ENCODE results near the gene ADA.
"Not testable (repeated sequence)": the region's sequence is repeated elsewhere in the genome, so short reads cannot be mapped to it uniquely, and the experiment has no call there.

Gene ADA

DNA sequence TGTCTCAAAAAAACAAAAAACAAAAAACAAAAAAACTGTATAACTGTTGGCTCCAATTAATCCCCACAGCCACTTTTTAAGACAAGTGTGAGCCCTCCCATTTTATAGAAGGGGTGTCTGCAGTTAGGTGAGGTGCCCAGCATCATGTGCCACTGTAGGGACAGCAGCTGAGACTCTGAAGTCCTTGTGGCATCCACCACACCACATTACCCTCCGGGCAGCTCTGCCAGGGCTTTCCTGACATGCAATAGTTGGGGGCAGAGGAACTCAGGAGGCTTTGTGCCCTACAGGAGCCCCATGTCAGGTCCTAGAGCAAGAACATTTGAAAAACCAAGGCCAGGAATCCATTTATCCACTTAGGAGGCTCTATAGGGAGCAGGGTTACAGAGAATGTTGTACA is 51.8 kb downstream of the ADA start:
- no peak for DNase-seq (ENCODE audit: low read depth in 2 of 2)

DNA sequence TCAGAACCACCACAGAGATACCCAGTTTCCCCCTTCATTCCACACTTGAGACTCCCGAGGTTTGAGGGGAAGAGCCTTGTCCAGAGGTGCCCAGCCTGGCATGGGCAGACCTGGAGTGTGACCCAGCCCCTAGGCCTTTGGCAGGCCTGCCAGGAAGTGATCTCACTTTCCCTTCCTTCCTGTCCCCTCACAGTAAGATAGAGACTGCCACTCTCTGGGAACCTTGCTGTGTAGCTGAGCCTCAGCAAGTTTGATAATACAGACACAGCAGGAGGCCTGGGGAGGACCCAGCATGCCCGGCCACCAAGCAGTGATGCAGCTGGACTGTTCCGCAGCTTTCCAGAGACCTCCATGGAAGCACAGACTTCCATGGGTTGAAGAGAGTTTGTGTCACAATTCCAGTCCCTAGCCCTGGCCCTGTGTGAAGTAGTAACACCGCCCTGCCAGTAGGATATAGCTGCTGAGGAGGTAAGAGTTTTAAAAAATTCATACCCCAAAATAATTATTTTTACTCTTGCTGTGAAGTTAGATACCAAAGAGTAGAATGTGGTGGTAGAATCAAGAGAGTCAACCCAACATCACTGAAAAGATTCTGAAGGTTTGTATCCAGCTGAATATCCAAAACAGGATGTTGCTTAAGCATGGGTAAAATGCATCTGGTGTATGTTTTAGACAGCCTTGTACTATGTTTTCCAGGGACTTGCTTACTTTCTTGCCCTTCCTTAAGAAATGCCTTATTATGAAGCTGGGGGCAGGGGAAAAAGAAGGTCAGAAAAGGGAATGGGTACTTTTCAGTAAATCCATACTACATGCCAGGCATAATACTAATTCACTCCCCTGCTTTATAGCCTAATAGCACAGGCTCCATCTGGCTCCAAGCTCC is 52.8 kb downstream of the ADA start:
- DNase-seq (ENCODE audit: low read depth in 2 of 2) = no peak

DNA sequence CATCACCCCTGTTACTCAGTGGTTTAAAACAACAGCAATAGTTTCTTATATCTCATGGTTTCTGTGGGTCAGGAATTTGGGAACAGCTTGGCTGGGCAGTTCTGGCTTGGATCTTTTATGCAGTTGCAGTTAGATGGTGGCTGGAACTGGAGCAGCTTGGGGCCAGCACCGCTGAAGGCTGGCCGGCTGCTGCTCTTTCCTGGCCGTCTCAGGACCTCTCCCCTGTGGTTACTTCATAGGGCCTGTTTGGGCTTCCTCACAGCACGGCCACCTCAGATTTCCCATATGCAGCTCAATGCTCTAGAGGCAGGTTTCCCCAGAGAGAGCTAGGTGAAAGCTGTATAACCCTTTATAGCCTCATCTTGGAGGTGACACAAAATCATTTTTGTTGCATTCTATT is 53.6 kb downstream of the ADA start:
- no peak for DNase-seq (ENCODE audit: low read depth in 2 of 2)

DNA sequence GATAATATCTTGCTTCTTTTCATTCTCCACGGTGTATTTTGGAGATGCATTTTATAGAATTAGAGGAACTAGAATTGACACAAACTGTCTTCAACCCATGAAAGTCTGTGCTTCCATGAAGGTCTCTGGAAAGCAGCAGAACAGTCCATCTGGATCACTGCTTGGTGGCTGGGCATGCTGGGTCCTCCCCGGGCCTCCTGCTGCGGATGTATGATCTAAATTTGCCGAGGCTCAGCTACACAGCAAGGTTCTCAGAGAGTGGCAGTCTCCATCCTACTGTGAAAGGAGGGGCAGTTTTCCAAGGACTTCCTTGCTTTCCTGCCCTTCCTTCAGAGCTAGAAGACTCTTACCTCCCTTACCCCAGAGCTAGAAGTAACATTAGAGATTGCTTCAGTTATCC is 54.0 kb downstream of the ADA start:
- no peak for DNase-seq (ENCODE audit: low read depth in 2 of 2)

DNA sequence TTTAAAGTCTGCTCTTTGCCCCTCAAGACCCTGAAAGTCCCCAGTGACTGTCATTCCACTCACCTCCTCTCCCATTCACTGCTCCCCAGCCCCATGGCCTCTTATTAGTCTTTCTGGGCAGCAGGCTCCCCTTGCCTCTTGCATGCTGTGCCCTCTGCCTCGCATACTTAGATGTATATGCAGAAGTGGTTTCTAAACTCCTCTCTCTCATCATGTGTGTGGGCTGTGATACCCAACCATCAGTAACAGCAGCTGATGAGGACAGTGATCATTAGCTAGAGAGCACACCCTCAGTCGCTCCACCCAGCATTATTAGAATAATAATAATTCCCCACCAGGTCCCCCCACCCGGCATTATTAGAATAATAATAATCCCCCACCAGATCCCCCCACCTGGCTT is 54.6 kb downstream of the ADA start:
- no peak for DNase-seq (ENCODE audit: low read depth in 2 of 2)

DNA sequence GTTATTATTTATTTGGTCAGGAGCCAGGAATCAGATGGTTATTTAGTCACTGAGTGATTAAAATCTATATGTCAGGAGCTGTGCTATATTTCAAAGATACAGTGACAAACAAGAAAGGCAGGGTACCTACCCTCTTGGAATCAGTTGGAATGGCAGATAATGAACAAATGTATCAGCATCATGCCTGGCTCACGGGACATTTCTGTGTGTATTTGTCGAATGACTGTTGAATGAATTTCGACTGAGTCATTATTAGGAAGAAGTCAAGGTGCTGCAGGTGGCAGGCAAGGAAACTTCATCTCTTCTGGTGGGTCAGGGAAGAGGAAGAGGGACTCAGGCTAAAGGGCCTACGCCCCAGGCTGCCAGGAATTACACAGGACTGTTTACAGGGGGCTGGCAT is 55.5 kb downstream of the ADA start:
- DNase-seq (ENCODE audit: low read depth in 2 of 2) = no peak

DNA sequence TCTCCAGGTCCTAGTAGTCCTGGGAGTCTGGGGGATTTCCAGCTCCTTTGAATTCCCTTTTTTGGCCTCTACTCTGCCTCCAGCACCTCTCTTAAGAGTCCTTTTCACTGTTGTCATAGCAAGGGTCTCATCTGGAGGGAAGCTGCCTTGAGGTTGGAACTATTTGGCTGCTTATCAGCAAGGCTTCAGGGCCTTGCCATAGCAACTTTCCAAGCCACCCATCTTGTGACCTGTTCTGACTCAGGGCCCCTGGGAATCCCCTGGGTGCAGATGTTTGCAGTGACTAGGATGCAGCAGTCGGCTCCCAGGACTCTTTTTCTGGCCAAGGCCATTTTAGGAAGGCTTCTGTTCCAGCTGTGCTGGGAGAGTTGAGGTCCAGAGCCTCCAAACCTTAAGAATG is 56.8 kb downstream of the ADA start:
- no peak for DNase-seq (ENCODE audit: low read depth in 2 of 2)

DNA sequence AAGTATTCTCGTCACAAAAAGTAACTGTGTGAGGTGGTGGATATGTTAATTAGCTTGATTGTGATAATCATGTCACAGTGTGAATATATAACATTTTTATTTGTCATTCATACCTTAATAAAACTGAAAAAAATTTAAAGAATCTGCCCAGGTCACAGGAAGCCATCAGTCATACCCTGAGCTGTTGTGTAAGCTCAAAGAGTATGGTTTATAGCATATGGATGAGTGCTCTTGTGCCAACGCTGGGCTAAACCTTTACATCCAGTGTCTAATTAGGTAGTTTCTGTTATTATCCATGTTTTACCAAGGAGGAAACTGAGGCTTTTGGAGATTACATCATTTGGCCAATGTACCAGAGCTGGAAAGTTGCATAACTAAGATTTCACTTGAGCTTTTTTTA is 57.7 kb downstream of the ADA start:
- no peak for DNase-seq (ENCODE audit: low read depth in 2 of 2)

DNA sequence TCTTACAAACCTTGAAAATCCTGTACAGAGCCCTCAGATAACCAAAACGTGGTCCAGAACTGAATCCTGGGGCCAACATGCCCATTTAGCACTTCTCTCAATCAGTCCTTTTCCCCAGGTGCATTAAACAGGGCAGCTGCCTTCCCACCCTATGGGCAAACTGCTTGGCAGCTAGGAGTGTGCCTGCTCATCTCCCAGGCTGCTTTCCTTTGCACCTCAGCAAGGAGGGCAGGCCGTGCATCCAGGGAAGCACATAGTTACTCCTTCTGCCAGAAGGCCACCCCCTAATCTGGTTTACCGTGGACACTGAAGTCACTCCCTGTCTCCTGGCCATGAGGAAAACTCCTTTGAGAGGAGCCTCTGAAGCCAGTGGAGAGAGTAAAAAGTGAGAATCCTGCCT is 59.1 kb downstream of the ADA start:
- no peak for DNase-seq (ENCODE audit: low read depth in 2 of 2)

DNA sequence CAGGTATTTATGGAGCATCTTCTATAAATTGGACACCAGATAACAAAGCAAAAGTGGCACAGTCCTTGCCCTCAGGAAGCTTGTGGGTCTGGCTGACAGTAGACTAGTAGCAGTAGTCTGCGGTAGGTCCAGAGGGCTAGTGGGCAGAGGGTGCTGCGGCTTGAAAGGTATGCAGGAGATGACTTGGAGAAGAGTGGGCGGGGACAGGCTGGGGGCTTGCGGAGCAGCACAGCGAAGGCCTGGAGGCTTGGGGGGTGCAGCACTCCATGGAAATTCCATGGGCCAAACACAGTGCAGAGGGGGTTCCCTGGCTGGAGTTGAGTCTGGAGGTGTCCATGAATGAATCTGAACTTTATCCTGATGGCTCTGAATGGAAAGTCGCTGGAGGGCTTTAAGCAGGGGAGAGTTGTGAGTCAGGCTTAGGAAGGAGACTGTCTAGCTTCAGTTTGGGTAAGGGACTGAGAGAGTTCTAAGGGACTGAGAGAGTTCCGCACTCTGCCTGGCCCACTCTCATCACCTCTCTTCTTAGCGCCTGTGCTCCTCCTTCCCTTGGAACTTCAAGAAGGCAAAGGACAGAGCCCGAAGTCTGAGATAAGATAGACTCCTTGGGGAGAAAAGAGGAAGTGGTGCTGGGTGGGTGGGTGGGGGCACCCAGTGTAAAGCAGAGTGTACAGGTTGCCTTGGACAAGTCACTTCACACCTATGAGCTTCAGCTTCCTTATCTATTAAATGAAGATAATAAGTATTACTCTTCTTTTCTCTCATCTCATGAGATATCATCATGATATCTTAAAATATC is 60.3 kb downstream of the ADA start:
- no peak for DNase-seq (ENCODE audit: low read depth in 2 of 2)

DNA sequence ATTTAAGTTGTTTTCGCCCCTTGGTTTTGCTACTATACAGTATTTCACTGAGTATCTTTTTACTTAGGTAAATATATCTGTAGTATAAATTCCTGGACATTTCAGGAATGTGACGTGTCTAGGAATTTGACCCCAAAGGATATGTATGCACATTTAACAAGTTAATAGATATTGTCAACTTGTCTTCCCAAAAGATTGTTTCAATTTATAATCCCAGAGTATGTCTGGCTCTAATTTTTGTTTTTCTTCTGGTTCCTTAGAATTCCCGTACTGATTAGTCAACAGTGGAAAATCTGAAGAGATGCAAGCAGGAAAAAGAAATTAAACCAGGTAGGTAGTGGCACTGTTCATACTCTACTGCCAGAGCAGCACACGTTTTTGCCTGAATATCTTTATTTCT is 62.0 kb downstream of the ADA start:
- DNase-seq (ENCODE audit: low read depth in 2 of 2) = no peak

DNA sequence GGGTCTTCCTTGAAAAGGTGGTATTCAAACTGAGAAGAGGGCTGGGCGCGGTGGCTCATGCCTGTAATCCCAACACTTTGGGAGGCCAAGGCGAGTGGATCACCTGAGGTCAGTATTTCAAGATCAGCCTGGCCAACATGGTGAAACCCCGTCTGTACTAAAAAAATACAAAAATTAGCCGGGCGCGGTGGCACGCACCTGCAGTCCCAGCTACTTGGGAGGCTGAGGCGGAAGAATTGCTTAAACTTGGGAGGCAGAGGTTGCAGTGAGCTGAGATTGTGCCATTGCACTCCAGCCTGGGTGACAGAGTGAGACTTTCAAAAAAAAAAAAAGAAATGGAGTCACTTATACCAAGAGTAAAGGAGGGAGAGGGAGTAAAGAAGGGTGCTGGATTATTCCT is 63.2 kb downstream of the ADA start:
- DNase-seq (ENCODE audit: low read depth in 2 of 2) = not testable (repeated sequence)

DNA sequence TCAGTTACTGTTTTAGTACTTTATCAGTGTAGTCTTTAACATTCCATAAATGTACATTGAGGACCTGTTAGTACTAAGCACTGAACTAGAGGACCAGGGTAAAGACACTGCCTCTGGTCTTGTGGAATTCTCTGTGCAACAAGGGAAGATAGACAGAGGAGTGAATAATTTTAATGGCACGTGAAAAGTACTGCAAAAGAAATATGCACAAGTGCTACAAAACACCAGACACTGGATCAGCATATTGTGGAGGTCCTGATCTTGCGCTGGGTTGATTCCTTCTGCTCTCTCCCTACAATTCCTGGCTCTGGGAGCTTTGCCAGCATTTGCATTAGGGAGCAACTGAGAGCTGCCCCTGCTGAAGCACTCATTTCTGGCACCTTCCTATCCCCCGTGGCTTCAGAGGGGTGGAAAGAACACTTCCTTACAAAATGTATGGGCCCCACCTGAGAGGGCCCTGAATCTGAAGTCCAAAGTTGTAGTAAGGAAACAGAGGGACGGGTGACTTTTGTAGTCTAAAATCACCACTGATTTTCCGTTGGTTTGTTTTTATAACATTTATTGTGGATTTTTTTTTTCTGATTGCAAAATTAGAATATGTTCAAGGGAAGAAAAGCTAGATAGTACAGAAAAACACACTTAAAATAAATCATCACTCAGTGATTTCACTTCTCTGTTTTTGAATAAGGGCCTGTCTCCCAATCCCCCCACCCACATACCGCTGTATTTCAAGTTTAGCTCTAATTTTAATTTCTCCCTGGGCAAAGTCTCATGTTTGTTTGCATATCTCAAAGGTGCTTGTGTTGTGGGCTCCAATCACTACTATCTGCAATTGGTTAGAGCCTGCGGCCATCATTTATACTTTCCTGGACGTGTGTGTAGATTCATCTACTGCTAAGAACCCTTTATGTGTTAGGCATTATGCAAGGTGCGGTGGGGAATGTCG is 64.2 kb downstream of the ADA start:
- DNase-seq (ENCODE audit: low read depth in 2 of 2) = no peak

DNA sequence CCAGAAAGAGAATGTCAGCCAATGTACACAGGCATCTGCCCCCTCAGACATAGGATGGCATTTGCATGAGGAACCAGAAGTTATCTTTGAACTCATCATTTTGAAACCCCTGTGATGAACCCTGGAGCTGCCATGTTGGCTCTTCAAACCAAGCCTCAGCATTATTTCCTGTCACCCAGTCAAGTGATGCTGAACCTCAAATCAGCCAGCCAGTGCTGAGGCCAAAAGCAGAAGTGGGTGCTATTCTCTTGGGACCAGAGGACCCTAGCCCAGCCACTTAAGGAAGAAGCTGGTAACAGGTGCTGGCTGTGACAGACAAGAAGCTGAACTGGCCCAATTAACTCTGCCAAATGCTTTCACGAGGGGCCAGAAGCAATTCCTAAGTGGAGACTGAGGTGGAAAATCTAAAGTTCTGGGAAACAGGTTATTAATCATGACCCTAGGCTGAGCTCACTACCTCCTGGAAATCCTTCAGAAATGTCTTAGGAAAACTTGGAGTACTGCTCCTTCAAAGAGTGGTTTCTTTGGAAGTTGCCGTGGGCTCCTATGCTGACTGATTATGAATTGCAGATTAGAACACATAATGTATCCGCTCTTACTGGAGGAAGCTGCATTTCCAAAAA is 65.1 kb downstream of the ADA start:
- DNase-seq (ENCODE audit: low read depth in 2 of 2) = no peak

DNA sequence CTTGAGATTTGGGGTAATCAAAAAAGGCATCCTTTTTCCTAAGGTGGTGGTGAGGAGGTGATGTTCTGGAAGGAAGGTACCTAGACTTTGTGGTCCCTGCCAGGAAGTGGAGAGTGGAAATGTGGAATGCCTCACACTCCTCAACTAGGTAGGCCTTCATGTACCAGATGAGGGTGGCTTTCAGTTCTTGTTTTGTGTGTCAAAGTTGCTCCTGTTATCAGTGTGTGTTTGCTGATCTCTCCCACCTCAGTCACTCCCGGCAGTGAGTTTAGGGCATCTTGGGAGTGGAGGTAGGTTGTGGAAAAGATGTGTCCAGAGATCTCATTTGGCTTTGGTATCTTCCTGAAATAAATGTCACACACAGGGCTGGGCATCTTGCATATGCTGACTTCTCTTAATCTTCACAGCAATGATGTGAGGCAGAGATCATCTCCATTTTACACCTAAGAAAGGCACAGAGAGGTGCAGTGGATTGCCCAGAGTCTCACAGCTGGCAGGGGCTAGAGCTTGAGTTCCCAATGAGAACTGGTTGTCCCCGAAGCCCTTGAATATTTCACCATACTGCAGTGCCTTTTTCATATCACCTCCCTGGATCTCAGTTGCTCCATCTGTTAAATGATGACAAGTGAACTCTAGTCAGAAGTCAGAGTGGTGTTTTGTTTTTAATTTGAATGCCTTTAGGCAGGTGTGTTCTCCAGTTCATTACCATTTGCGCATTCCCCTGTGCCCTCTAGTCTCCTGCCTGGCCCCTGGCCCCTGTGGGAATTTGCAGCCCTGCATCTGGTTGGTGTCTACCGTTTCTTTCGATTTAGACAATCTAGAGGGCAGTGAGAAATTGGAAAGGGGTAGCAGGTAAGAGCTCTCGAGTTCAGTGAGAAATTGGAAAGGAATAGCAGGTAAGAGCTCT is 66.2 kb downstream of the ADA start:
- DNase-seq (ENCODE audit: low read depth in 2 of 2) = no peak

DNA sequence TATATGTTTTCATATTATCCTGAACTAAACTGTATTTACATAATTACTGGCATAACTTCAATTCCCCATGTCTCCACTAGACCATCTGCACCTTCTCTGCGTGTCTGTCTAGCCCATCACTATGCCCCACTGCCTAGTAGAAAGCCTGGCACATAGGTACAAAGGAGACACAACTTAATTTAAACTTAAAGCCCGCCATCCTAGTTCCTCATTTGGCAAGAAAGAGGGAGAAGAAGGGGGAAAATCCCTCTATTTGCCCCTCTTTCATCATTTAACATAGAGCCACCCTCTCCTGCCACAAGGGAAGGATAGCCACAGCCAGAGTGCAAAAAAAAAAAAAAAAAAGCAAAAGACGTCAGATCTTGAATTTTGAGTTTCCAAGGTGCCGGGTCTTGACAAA is 67.3 kb downstream of the ADA start:
- no peak for DNase-seq (ENCODE audit: low read depth in 2 of 2)

DNA sequence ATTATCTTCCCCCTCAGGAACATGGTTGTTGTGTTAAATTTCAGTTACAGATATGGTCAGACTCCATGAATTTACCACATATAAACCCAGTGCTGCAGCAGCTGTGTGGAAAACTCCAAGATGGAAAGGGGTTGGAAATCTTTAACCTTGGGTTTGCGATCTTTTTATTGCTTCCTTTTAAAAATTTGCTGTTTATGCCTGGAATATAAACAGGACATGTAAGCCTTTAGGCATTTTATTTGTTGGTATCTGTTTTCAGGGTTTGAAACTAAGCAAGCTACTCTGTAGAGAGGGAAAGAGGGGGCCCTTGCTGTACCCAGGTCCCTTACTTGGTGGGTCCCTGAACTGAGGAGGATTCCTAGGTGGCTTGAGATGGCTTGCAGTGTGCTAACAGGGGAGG is 68.3 kb downstream of the ADA start:
- no peak for DNase-seq (ENCODE audit: low read depth in 2 of 2)

DNA sequence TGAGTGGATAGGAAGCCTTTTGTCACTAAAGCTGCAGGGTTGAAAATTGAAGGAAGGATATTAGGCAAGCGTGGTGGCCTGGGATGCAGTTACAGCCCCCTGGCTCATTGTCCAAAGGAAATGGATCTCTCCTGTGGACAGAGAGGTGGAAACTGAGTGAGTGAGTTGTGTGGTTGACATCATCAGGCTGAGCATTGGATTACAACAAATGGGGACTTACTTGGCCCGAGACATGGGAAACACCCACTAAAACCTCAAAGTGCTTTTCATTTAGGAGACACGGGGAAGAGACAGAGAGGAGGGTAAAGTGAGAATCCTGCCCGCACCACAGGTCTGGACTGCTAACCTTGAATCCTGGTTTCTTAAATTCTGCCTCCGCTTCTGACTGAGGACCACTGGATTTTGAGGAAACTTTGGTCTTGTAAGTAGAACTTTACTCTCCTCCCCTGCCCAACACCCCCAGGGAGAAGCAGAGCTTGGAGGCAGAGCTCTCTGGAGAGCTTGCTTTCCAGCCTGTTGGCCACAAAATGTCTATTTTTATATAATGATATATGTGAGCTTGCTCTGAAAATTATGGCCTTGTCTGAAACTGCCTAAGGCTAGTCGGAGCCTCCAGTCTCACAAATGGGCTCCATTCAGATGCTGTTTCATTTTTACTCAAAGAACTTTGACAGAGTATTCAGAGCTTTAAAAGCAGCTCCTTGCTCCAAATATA is 69.0 kb downstream of the ADA start, which contains the start of gene PKIG:
TSS of gene PKIG (plus strand) at position 269 of the 715 bp plus-strand sequence. CDS start 31,978 bp downstream, outside the sequence.
- DNase-seq (ENCODE audit: low read depth in 2 of 2) = peak; percentile 53 to 56

DNA sequence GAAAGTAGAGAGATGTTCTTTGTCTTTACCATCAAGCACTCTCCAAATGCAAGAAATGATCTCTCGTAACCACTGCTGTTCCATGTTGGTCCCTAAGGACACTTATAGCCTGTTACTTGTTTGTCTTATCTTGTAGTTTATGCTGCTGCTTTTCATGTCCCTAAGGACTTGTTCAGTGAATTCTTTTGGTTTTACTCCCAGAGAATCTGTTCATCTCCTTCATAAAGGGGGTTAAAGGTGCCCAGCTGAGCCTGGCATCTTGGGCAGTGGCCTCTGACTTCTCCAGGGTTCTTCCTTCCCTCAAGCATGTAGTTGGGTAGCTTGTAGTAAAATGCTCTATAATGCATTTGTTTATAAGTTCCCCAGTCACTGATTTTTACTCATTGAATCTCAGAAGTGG is 70.0 kb downstream of the ADA start:
- no peak for DNase-seq (ENCODE audit: low read depth in 2 of 2)
